RWPE2 (cell line): ENCODE measurements around the gene RSPO4.

Source experiments
- ATAC-seq: fragments of 200-7000 bp; cut with Tn5 transposase; 3 replicates; pipeline ENCODE4 v1.9.1; 2021; ENCODE audit warnings: low read depth
- DNase-seq: peaks from one replicate; pipeline ENCODE4 v3.0.0-alpha.2; 2020; ENCODE audit warnings: low spot score
- H3K27ac ChIP-seq: fragments of 450-650 bp; 2 replicates; pipeline ENCODE4 v1.5.1; 2017; ENCODE audit warnings: mild to moderate bottlenecking; ENCODE audit not compliant: poor library complexity, severe bottlenecking
- H3K27me3 ChIP-seq: fragments of 250-450 bp; sonication (Bioruptor Pico); 2 replicates; pipeline ENCODE4 v1.5.1; 2021; ENCODE audit warnings: mild to moderate bottlenecking, moderate library complexity; ENCODE audit not compliant: insufficient read depth, poor library complexity, severe bottlenecking
- H3K36me3 ChIP-seq: fragments of 250-450 bp; sonication (Bioruptor Pico); 2 replicates; pipeline ENCODE4 v1.5.1; 2020; ENCODE audit warnings: low read depth, mild to moderate bottlenecking, moderate library complexity
- H3K4me1 ChIP-seq: fragments of 250-450 bp; sonication (Bioruptor Pico); 2 replicates; pipeline ENCODE4 v1.5.1; 2021; ENCODE audit warnings: mild to moderate bottlenecking, moderate library complexity; ENCODE audit not compliant: insufficient read depth, poor library complexity, severe bottlenecking
- H3K4me3 ChIP-seq: fragments of 250-450 bp; sonication (Bioruptor Pico); 2 replicates; pipeline ENCODE4 v1.5.1; 2021; ENCODE audit warnings: mild to moderate bottlenecking, moderate library complexity; ENCODE audit not compliant: severe bottlenecking
- H3K9me3 ChIP-seq: fragments of 250-450 bp; sonication (Bioruptor Pico); 2 replicates; pipeline ENCODE4 v1.5.1; 2021; ENCODE audit warnings: mild to moderate bottlenecking, moderate library complexity; ENCODE audit not compliant: severe bottlenecking
- TF ChIP-seq, protein P1 (sequence below): fragments of 450-650 bp; IDR thresholded peaks from one replicate; pipeline ENCODE4 v1.5.1; 2017; ENCODE audit warnings: mild to moderate bottlenecking, moderate library complexity; ENCODE audit not compliant: poor library complexity, severe bottlenecking

Gene RSPO4

DNA sequence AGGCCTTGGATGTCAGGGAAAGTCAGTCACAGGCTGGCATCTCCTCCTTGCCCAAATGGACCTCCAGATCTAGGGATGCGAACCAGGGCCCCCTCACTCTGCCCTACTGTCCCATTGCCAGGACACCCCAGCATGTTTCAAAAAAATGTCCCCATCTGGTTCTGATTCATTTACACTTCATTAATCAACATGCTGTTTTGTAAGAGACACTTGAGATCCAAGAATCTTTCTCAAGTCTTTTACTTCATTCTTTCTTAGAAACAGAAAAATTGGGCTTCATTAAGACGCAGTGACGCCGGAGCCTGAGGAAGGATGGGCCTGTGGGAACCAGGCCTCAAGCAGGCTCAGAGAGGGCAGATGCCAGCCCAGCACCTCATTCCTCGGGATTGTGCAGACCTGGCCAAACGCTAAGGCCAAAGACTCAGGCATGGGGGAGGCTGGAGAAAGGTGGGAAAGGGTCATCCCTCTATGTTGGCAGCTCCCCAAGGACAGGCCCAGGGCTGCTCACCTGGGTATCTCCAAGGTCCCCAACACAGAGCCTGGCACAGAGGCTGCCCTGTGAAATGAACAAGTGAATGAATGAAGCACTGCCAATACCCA is 3.8 kb downstream of the RSPO4 start:
- H3K36me3 ChIP-seq: no peaks in the 10 kb centered on the region
- H3K27ac ChIP-seq: no peak overlapping the region
- DNase-seq: no peak
- H3K4me3 ChIP-seq: no peak overlapping the region
- no peaks in the 10 kb centered on the region for H3K27me3 ChIP-seq
- ATAC-seq: no peak
- H3K4me1 ChIP-seq: no peaks in the 10 kb centered on the region
- H3K9me3 ChIP-seq: no peaks in the 10 kb centered on the region
- TF ChIP-seq, protein P1, sequence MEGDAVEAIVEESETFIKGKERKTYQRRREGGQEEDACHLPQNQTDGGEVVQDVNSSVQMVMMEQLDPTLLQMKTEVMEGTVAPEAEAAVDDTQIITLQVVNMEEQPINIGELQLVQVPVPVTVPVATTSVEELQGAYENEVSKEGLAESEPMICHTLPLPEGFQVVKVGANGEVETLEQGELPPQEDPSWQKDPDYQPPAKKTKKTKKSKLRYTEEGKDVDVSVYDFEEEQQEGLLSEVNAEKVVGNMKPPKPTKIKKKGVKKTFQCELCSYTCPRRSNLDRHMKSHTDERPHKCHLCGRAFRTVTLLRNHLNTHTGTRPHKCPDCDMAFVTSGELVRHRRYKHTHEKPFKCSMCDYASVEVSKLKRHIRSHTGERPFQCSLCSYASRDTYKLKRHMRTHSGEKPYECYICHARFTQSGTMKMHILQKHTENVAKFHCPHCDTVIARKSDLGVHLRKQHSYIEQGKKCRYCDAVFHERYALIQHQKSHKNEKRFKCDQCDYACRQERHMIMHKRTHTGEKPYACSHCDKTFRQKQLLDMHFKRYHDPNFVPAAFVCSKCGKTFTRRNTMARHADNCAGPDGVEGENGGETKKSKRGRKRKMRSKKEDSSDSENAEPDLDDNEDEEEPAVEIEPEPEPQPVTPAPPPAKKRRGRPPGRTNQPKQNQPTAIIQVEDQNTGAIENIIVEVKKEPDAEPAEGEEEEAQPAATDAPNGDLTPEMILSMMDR: no peak

DNA sequence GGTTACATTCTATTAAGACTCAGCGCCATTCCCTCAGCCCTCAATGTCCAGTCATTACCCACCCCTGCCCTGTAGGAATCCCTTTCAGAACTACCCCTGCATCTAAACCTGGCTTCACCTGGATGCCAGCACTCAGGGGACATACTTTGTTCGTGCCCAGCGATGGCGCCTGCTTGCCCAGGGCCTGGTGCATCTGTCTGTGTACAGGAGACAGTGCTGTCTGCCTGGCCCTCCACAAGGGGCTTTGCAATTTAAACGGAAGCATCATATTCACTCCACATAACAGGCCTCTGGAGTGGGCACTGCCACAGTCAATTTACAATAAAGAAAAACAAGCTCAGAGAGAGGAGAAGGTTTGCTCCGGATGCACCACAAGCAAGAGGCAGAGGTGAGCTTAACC is 4.6 kb downstream of the RSPO4 start:
- Histone ChIP-seq H3K4me1 (no peaks in the 10 kb centered on the region), H3K4me3 (no peak overlapping the region), H3K36me3 (no peaks in the 10 kb centered on the region), H3K9me3 (no peaks in the 10 kb centered on the region), H3K27ac (no peak overlapping the region), H3K27me3 (no peaks in the 10 kb centered on the region)
- TF ChIP-seq, protein P1: no peak
- ATAC-seq (no peak), DNase-seq (no peak)

DNA sequence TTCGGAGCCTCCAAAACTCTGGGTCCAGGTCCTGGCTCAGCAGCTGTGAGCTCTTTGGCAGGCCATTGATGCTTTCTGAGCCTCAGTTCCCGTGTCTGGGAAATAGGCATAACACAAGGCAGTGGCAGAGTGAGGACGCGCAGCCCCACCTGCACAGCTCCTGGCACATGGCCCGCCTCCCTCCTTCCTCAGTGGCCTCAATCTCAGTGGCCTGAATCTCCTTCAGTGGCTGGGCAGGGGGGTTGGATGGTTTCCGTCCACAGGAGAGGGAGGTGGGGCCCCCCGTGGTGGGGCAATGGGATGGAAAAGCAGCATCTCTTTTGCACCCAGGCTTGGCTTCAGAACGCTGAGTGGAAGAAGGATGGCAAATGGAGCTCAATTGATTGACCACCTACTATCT is 5.1 kb downstream of the RSPO4 start:
- Histone ChIP-seq H3K27me3 (no peaks in the 10 kb centered on the region), H3K4me3 (no peak overlapping the region), H3K36me3 (no peaks in the 10 kb centered on the region), H3K27ac (no peak overlapping the region), H3K4me1 (no peaks in the 10 kb centered on the region), H3K9me3 (no peaks in the 10 kb centered on the region)
- ATAC-seq (no peak), DNase-seq (no peak)
- TF ChIP-seq, protein P1: no peak

DNA sequence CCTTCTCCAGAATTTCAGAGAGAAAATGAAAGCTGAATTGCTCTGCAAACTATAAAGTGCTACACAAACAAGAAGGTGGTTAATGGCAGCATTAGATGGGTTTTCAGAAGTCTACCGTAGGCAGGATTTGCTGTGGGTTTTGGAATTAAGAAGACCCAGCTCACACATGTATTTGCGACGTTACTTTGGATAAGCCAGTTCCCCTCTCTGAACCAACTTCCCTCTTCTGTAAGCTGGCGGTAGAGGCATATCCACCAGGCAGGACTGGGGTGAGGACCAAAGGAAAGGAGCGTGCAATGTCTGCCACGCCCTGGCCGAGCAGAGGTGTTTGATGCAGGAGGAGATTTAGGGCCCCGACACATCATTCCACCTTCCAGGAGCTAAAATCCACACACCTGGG is 6.9 kb downstream of the RSPO4 start:
- H3K27ac ChIP-seq: no peak overlapping the region
- DNase-seq: no peak
- TF ChIP-seq, protein P1: no peak

DNA sequence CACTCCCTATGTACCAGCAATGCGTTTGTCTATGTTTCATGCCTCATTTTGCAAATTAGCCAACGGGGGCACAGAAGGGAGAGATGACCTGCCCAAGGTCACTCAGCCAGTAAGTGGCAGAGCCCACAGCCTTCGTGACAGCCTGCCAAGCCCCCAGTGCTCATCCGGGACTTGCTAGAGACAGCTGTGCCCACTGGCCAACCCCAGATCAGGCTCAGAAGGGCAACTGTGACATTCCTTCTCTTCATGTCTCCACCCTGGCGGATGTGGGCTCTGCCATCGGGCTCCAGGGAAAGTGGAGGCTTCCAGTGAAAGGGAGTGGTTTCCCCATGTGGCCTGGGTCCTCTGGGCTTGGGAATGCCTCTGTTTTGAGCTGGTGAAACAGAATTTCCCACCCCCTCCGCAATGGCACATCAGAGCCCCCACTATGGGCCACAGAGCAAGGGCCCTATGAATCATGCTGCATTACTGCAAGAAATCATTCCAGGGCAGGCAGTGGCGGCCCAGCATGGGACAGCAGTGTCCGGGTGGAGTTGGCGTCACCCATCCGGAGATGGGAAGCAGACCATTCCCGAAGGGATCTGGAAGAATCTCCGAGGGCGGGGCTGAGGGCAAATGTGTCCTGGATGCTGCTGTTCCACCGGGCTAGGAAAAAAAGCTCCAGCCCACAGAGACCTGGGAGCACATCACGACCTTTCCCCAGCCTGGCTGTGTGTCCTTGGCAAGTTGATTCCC is 9.1 kb downstream of the RSPO4 start:
- ATAC-seq (no peak), DNase-seq (no peak)
- Histone ChIP-seq H3K27ac (no peak overlapping the region), H3K4me1 (no peaks in the 10 kb centered on the region), H3K27me3 (no peaks in the 10 kb centered on the region), H3K36me3 (no peaks in the 10 kb centered on the region), H3K9me3 (no peaks in the 10 kb centered on the region), H3K4me3 (no peak overlapping the region)
- TF ChIP-seq, protein P1: no peak

More for the DNA sequence above, 6.9 kb downstream of the RSPO4 start:
- Histone ChIP-seq H3K4me3 (no peak overlapping the region), H3K36me3 (no peaks in the 10 kb centered on the region), H3K9me3 (no peaks in the 10 kb centered on the region), H3K27me3 (no peaks in the 10 kb centered on the region), H3K4me1 (no peaks in the 10 kb centered on the region)
- no peak for ATAC-seq
